VCaP (cell line): Measurements from ENCODE around the gene PARP15.

ENCODE experiments used
- H3K27ac ChIP-seq: fragments of 450-650 bp; 2 replicates; pipeline ENCODE4 v1.5.1; 2017
- CTCF ChIP-seq: fragments of 450-650 bp; conservative IDR thresholded peaks from 2 replicates; pipeline ENCODE4 v1.5.1; 2017; ENCODE audit warnings: mild to moderate bottlenecking, moderate library complexity

Gene PARP15

GRCh38 chr3:122674339-122674738 is 96.9 kb downstream of the PARP15 start:
- H3K27ac ChIP-seq, result no peak overlapping the region
- TF ChIP-seq CTCF, result no peak

- TF ChIP-seq CTCF, result no peak
- H3K27ac ChIP-seq, result no peak overlapping the region
Measured at GRCh38 chr3:122676759-122677158, 99.3 kb downstream of the PARP15 start.

GRCh38 chr3:122677216-122677615 is 99.8 kb downstream of the PARP15 start:
- no peak overlapping the region for H3K27ac ChIP-seq
- no peak for TF ChIP-seq CTCF

GRCh38 chr3:122678506-122678905 is 101.1 kb downstream of the PARP15 start:
- no peak overlapping the region; the same call in 1 of the 2 replicates for H3K27ac ChIP-seq
- TF ChIP-seq CTCF, result no peak

GRCh38 chr3:122679085-122679881 is 101.8 kb downstream of the PARP15 start:
- H3K27ac ChIP-seq, result peak overlapping the region; percentile 74
- peak; percentile 87 for TF ChIP-seq CTCF

- TF ChIP-seq CTCF, result no peak
Measured at GRCh38 chr3:122679882-122680474, 102.5 kb downstream of the PARP15 start.

GRCh38 chr3:122680475-122681283 is 103.2 kb downstream of the PARP15 start, which contains the start of gene PARP14:
PARP14 (plus strand) TSS chr3:122680839; CDS start chr3:122680884, 45 bp downstream.
- TF ChIP-seq CTCF, result no peak
- H3K27ac ChIP-seq, result peak within 1 kb of the TSS; percentile 74

More at GRCh38 chr3:122679882-122680474, 102.5 kb downstream of the PARP15 start:
- peak overlapping the region; percentile 74 for H3K27ac ChIP-seq
